ENCODE measurements around the gene ABHD2. TPM values are rescaled to one million over a fixed set of nuclear protein-coding genes. Genes with fewer than 3 reads are reported as not detected.
A peak's percentile ranks its signal among the peaks of the same experiment; 100 is the strongest.

ABHD2 gene
- total RNA-seq, 4 donors from 2014 or later = 19.3 to 150 (median 64.5) TPM

- ATAC-seq (peak; percentile 83 to 86), DNase-seq (peak; percentile 63 to 77)
- in situ Hi-C loops (cut with MboI; ENCODE audit: low sequenced_read_pairs in 4 of 4) = loop anchor here in 1 of 4 donors (25.0 kb wide), 1 partner anchor 237 kb away; the partner anchor contains the start of gene MFGE8
These were observed 61.3 kb downstream of the ABHD2 start for GRCh38 chr15:89149501-89150101.

GRCh38 chr15:89150287-89150686 lies 62.0 kb downstream of the ABHD2 start:
- Histone ChIP-seq H3K4me3 (no peak overlapping the region), H3K36me3 (peaks cover 0 to 35% of the 10 kb centered on the region in 2 donors), H3K9me3 (no peaks in the 10 kb centered on the region), H3K4me1 (peaks cover 25 to 51% of the 10 kb centered on the region in 2 donors), H3K27ac (peak overlapping the region; percentile 80 to 95 (median 90)), H3K27me3 (no peaks in the 10 kb centered on the region)
- ATAC-seq (peak; percentile 45 to 77), DNase-seq (peak in 1 of 2 donors; percentile 70)
- intact Hi-C loops (cut with DNase I; ENCODE audit: low total_unique reads) (no loop called here), in situ Hi-C loops (cut with MboI; ENCODE audit: low sequenced_read_pairs in 4 of 4) (loop anchor here in 1 of 4 donors (25.0 kb wide), 1 partner anchor 238 kb away; the partner anchor contains the start of gene MFGE8)
- no peak for TF ChIP-seq CTCF (IDR thresholded peaks at IDR 0.05 in 4 of 5, conservative IDR thresholded peaks at IDR 0.05 in 1 of 5)
- no peak for TF ChIP-seq POLR2A (IDR thresholded peaks at IDR 0.05)

More at GRCh38 chr15:89149501-89150101, 61.3 kb downstream of the ABHD2 start:
- Histone ChIP-seq H3K4me3 (no peak overlapping the region), H3K27me3 (no peaks in the 10 kb centered on the region), H3K27ac (peak overlapping the region; percentile 80 to 95 (median 90)), H3K36me3 (peaks cover 0 to 35% of the 10 kb centered on the region in 2 donors), H3K4me1 (peaks cover 26 to 51% of the 10 kb centered on the region in 2 donors), H3K9me3 (no peaks in the 10 kb centered on the region)
- no peak for TF ChIP-seq POLR2A (IDR thresholded peaks at IDR 0.05)
- no peak for TF ChIP-seq CTCF (IDR thresholded peaks at IDR 0.05 in 4 of 5, conservative IDR thresholded peaks at IDR 0.05 in 1 of 5)
- intact Hi-C loops (cut with DNase I; ENCODE audit: low total_unique reads) = no loop called here

GRCh38 chr15:89150762-89151664 lies 62.8 kb downstream of the ABHD2 start:
- in situ Hi-C loops (cut with MboI; ENCODE audit: low sequenced_read_pairs in 4 of 4) (loop anchor here in 1 of 4 donors (25.0 kb wide), 1 partner anchor 239 kb away; the partner anchor contains the start of gene MFGE8), intact Hi-C loops (cut with DNase I; ENCODE audit: low total_unique reads) (no loop called here)
- Histone ChIP-seq H3K27me3 (no peaks in the 10 kb centered on the region), H3K36me3 (peaks cover 0 to 35% of the 10 kb centered on the region in 2 donors), H3K4me3 (no peak overlapping the region), H3K27ac (peak overlapping the region; percentile 80 to 95 (median 90)), H3K4me1 (peaks cover 24 to 48% of the 10 kb centered on the region in 2 donors), H3K9me3 (no peaks in the 10 kb centered on the region)
- DNase-seq (no peak), ATAC-seq (no peak)
- TF ChIP-seq CTCF (IDR thresholded peaks at IDR 0.05 in 4 of 5, conservative IDR thresholded peaks at IDR 0.05 in 1 of 5) (no peak), POLR2A (IDR thresholded peaks at IDR 0.05) (no peak)

GRCh38 chr15:89155122-89155521 lies 66.9 kb downstream of the ABHD2 start:
- H3K9me3 ChIP-seq = no peaks in the 10 kb centered on the region
- in situ Hi-C loops (cut with MboI; ENCODE audit: low sequenced_read_pairs in 4 of 4) = loop anchor here in 1 of 4 donors (25.0 kb wide), 1 partner anchor 243 kb away; the partner anchor contains the start of gene MFGE8
- intact Hi-C loops (cut with DNase I; ENCODE audit: low total_unique reads) = no loop called here
- DNase-seq = no peak
- peak overlapping the region; percentile 89 to 95 (median 92) for H3K27ac ChIP-seq
- H3K36me3 ChIP-seq = peaks cover 0 to 35% of the 10 kb centered on the region in 2 donors
- peak in 1 of 2 donors; percentile 1 for ATAC-seq
- peaks cover 13 to 53% of the 10 kb centered on the region in 2 donors for H3K4me1 ChIP-seq
- H3K27me3 ChIP-seq = no peaks in the 10 kb centered on the region
- H3K4me3 ChIP-seq = no peak overlapping the region
- TF ChIP-seq CTCF (IDR thresholded peaks at IDR 0.05 in 4 of 5, conservative IDR thresholded peaks at IDR 0.05 in 1 of 5) (no peak), POLR2A (IDR thresholded peaks at IDR 0.05) (no peak)

All from gastrocnemius medialis (tissue), 4 donors.